Activated T-helper 2 cell treated with anti-CD3 and anti-CD28 coated beads, Interferon-gamma antibody, Interleukin-2, Interleukin-4, amounts not matched to agents 10 μg/mL and 5 μg/mL and 100 μg/mL, durations not matched to agents 14 hours and 24 hours and 36 hours (primary cell): ENCODE results near the gene SMARCAL1. TPM values are rescaled to one million over a fixed set of nuclear protein-coding genes. Genes with fewer than 3 reads are reported as not detected.
A peak's percentile ranks its signal among the peaks of the same experiment; 100 is the strongest.
"Not testable (repeated sequence)": the region's sequence is repeated elsewhere in the genome, so short reads cannot be mapped to it uniquely, and the experiment has no call there.

ENCODE experiments used
- DNase-seq: peaks from one replicate; pipeline ENCODE4 v3.0.0; 2021; ENCODE audit warnings: low spot score
- H3K27ac Mint-ChIP-seq: one replicate; pipeline ENCODE4 v1.8.0; 2021; ENCODE audit warnings: mixed read lengths
- H3K27me3 Mint-ChIP-seq: one replicate; pipeline ENCODE4 v1.8.0; 2021; ENCODE audit warnings: low read depth, mixed read lengths
- H3K36me3 Mint-ChIP-seq: one replicate; pipeline ENCODE4 v1.8.0; 2021; ENCODE audit warnings: low read depth, mixed read lengths
- H3K4me1 Mint-ChIP-seq: one replicate; pipeline ENCODE4 v1.8.0; 2021; ENCODE audit warnings: low read depth, mixed read lengths
- H3K4me3 Mint-ChIP-seq: one replicate; pipeline ENCODE4 v1.8.0; 2021; ENCODE audit warnings: low read depth, mild to moderate bottlenecking, moderate library complexity, mixed read lengths
- H3K9me3 Mint-ChIP-seq: one replicate; pipeline ENCODE4 v1.8.0; 2021; ENCODE audit warnings: mixed read lengths
- intact Hi-C: fragments of 100-400 bp; cut with micrococcal nuclease; formaldehyde crosslinking; loops from one replicate; pipeline ENCODE4 v1.15.1; 2023
- total RNA-seq: library from RNA; stranded (reverse); gene quantifications from 2 replicates; pipeline ENCODE4 v1.2.3, GENCODE V29; 2022

SMARCAL1 gene
- total RNA-seq, 1 donor from 2014 or later, result 32.8 TPM

- Mint-ChIP-seq H3K27ac (peak overlapping the region; percentile 19), H3K9me3 (no peaks in the 10 kb centered on the region), H3K4me1 (peaks cover 47% of the 10 kb centered on the region)
Observed at GRCh38 chr2:216503697-216504375, 91.6 kb downstream of the SMARCAL1 start.

GRCh38 chr2:216504376-216504762 lies 92.1 kb downstream of the SMARCAL1 start:
- Mint-ChIP-seq H3K27me3 (no peaks in the 10 kb centered on the region), H3K9me3 (no peaks in the 10 kb centered on the region), H3K27ac (peak overlapping the region; percentile 19), H3K36me3 (peaks cover 85% of the 10 kb centered on the region), H3K4me3 (no peak overlapping the region), H3K4me1 (peaks cover 47% of the 10 kb centered on the region)
- DNase-seq, result no peak
- intact Hi-C loops, result loop anchor here (10.0 kb wide), 1 partner anchor 720 kb away; no protein-coding TSS in a partner anchor

More at GRCh38 chr2:216503697-216504375, 91.6 kb downstream of the SMARCAL1 start:
- Mint-ChIP-seq H3K27me3 (no peaks in the 10 kb centered on the region), H3K4me3 (no peak overlapping the region), H3K36me3 (peaks cover 87% of the 10 kb centered on the region)
- no peak for DNase-seq
- intact Hi-C loops, result loop anchor here (10.0 kb wide), 1 partner anchor 721 kb away; no protein-coding TSS in a partner anchor

- Mint-ChIP-seq H3K4me1 (peaks cover 38% of the 10 kb centered on the region), H3K27me3 (no peaks in the 10 kb centered on the region), H3K4me3 (no peak overlapping the region), H3K27ac (peak overlapping the region; percentile 72), H3K36me3 (peaks cover 81% of the 10 kb centered on the region), H3K9me3 (no peaks in the 10 kb centered on the region)
- intact Hi-C loops, result loop anchor here (10.0 kb wide), 1 partner anchor 719 kb away; no protein-coding TSS in a partner anchor
- DNase-seq, result no peak
Observed at GRCh38 chr2:216505133-216506106, 93.1 kb downstream of the SMARCAL1 start.

- Mint-ChIP-seq H3K27me3 (no peaks in the 10 kb centered on the region), H3K4me3 (no peak overlapping the region), H3K9me3 (no peaks in the 10 kb centered on the region), H3K36me3 (peaks cover 74% of the 10 kb centered on the region), H3K27ac (peak overlapping the region; percentile 29), H3K4me1 (peaks cover 24% of the 10 kb centered on the region)
- intact Hi-C loops, result loop anchor here (10.0 kb wide), 1 partner anchor 717 kb away; no protein-coding TSS in a partner anchor
- no peak for DNase-seq
Observed at GRCh38 chr2:216507220-216508160, 95.2 kb downstream of the SMARCAL1 start.

- H3K4me1 Mint-ChIP-seq, result peaks cover 20% of the 10 kb centered on the region
- peak overlapping the region; percentile 33 for H3K27ac Mint-ChIP-seq
- no peaks in the 10 kb centered on the region for H3K27me3 Mint-ChIP-seq
- no peaks in the 10 kb centered on the region for H3K9me3 Mint-ChIP-seq
- no peak for DNase-seq
- H3K4me3 Mint-ChIP-seq, result no peak overlapping the region
- intact Hi-C loops, result loop anchor here (10.0 kb wide), 1 partner anchor 717 kb away; no protein-coding TSS in a partner anchor
- peaks cover 69% of the 10 kb centered on the region for H3K36me3 Mint-ChIP-seq
Observed at GRCh38 chr2:216508229-216508628, 95.9 kb downstream of the SMARCAL1 start.

GRCh38 chr2:216516730-216517350 lies 104.6 kb downstream of the SMARCAL1 start:
- intact Hi-C loops, result loop anchor here (5.0 kb wide), 1 partner anchor 1195 kb away; no protein-coding TSS in a partner anchor
- no peaks in the 10 kb centered on the region for H3K9me3 Mint-ChIP-seq
- no peak for DNase-seq
- no peak overlapping the region for H3K4me3 Mint-ChIP-seq
- H3K27me3 Mint-ChIP-seq, result no peaks in the 10 kb centered on the region
- H3K27ac Mint-ChIP-seq, result no peak overlapping the region
- no peaks in the 10 kb centered on the region for H3K4me1 Mint-ChIP-seq
- H3K36me3 Mint-ChIP-seq, result peaks cover 5% of the 10 kb centered on the region

- intact Hi-C loops, result loop anchor here (5.0 kb wide), 1 partner anchor 1195 kb away; no protein-coding TSS in a partner anchor
- no peaks in the 10 kb centered on the region for H3K27me3 Mint-ChIP-seq
- H3K4me3 Mint-ChIP-seq, result no peak overlapping the region
- no peaks in the 10 kb centered on the region for H3K4me1 Mint-ChIP-seq
- no peak overlapping the region for H3K27ac Mint-ChIP-seq
- H3K9me3 Mint-ChIP-seq, result no peaks in the 10 kb centered on the region
- DNase-seq, result no peak
- peaks cover 1% of the 10 kb centered on the region for H3K36me3 Mint-ChIP-seq
Observed at GRCh38 chr2:216517447-216518225, 105.4 kb downstream of the SMARCAL1 start.

- not testable (repeated sequence) for H3K27me3 Mint-ChIP-seq
Observed at GRCh38 chr2:216518566-216519119, 106.4 kb downstream of the SMARCAL1 start.

GRCh38 chr2:216519154-216519762 lies 107.0 kb downstream of the SMARCAL1 start:
- peak; percentile 32 for DNase-seq
- intact Hi-C loops, result loop anchor here (1.0 to 5.0 kb wide), 2 partner anchors 147 to 1193 kb away; no protein-coding TSS in a partner anchor
- H3K4me3 Mint-ChIP-seq, result no peak overlapping the region
- H3K36me3 Mint-ChIP-seq, result no peaks in the 10 kb centered on the region
- H3K4me1 Mint-ChIP-seq, result no peaks in the 10 kb centered on the region
- no peak overlapping the region for H3K27ac Mint-ChIP-seq
- H3K27me3 Mint-ChIP-seq, result no peaks in the 10 kb centered on the region
- H3K9me3 Mint-ChIP-seq, result no peaks in the 10 kb centered on the region

More at GRCh38 chr2:216518566-216519119, 106.4 kb downstream of the SMARCAL1 start:
- not testable (repeated sequence) for H3K4me3 Mint-ChIP-seq, DNase-seq, H3K36me3 Mint-ChIP-seq, H3K4me1 Mint-ChIP-seq, H3K27ac Mint-ChIP-seq, H3K9me3 Mint-ChIP-seq
- intact Hi-C loops, result loop anchor here (1.0 to 5.0 kb wide), 2 partner anchors 148 to 1194 kb away; no protein-coding TSS in a partner anchor

- DNase-seq, result no peak
- H3K27me3 Mint-ChIP-seq, result no peaks in the 10 kb centered on the region
- H3K4me1 Mint-ChIP-seq, result no peaks in the 10 kb centered on the region
- no peak overlapping the region for H3K4me3 Mint-ChIP-seq
- no peaks in the 10 kb centered on the region for H3K9me3 Mint-ChIP-seq
- H3K27ac Mint-ChIP-seq, result no peak overlapping the region
- intact Hi-C loops, result no loop called here
- H3K36me3 Mint-ChIP-seq, result no peaks in the 10 kb centered on the region
Observed at GRCh38 chr2:216520112-216520511, 107.8 kb downstream of the SMARCAL1 start.
